Fibroblast of the conjunctiva (primary cell): ENCODE measurements around the gene XPO6.
"Not testable (repeated sequence)": the region's sequence is repeated elsewhere in the genome, so short reads cannot be mapped to it uniquely, and the experiment has no call there.

ENCODE experiments used
- DNase-seq: peaks from one replicate; pipeline ENCODE4 v3.0.0-alpha.2; 2010; ENCODE audit warnings: low read depth

Gene XPO6

DNA sequence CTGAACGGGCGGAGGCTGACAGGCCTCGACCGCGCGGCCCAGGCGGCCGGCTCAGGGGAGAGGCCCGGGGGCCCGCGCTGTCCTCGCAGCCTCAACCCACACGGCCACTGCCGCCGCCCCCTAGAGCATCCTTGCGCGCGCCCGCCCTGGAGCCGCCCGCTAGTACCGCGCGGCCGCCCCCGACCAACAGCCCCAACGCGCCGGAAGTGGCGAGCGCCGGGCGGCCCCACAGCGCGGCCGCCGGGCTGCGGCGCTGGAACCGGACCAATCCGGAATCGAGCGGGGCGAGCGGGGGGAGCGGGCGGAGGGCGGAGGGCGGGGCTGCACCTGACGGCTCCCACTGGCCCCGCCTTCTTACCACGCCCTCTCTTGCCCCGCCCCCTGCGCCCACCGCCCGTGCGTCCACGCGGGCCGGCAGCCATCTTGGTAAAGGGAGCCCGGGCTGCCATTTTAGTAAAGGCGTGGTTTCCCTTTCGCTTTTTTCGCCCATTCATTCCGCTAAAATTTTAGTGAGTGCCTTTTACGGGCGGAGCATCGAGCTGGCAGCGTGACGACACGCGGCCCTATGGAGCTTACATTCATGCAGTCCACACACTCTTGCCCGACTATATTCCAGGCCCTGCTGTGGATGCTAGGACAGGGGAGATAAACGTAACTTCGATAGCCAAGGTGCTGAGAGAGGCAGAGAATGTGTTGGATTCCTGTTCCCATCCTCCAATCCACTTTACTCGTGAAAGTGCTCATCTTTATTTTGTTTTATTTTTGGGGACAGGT lies at the start of gene XPO6:
TSS of gene XPO6 (minus strand) at position 208 of the 774 bp plus-strand sequence. CDS start 597 bp downstream, outside the sequence.
- peak; percentile 88 for DNase-seq

DNA sequence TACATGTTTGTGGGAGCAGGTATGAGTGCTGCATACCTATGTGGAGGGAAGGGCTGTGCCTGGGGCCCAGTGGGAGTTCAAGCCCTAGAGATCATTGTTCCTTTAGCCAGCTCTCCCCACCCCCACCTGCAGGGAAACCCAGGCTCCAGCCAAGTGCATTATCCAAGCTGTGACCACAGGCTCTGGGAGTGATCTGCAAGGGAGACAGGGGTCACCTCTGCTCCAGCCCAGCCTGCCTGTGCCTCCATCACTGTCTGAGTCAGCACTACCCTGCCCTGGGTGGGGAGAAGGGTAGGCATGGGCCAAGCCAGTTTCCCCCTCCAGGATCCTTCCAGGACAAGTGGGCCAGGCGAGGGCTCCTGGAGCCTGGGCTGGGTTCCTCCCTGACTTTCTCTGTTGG lies 48.4 kb upstream of the XPO6 start:
- no peak for DNase-seq

DNA sequence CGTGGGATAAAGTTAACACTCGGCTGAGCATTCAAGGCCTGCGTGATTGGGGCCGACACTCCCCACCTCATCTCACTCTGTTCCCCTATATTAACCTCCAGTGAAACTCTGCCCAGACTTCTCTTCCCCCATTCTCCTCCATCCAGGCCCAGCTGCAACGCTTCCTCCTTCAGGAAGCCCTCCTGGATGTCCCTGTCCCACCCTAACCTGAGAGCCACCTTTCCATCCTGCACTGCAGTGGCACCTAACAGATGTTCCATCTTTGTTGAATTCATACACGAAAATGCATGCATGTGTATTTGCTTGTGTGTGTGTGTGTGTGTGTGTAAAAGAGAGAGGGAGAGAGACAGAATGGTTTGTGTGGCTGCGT lies 48.0 kb upstream of the XPO6 start:
- DNase-seq: no peak

- DNase-seq: no peak
Measured at GRCh38 chr16:28259091-28259780, 47.5 kb upstream of the XPO6 start.

GRCh38 chr16:28258567-28258966 lies 46.8 kb upstream of the XPO6 start:
- DNase-seq: no peak

- no peak for DNase-seq
Measured at GRCh38 chr16:28257256-28257655, 45.5 kb upstream of the XPO6 start.

GRCh38 chr16:28255838-28256237 lies 44.1 kb upstream of the XPO6 start:
- no peak for DNase-seq

DNA sequence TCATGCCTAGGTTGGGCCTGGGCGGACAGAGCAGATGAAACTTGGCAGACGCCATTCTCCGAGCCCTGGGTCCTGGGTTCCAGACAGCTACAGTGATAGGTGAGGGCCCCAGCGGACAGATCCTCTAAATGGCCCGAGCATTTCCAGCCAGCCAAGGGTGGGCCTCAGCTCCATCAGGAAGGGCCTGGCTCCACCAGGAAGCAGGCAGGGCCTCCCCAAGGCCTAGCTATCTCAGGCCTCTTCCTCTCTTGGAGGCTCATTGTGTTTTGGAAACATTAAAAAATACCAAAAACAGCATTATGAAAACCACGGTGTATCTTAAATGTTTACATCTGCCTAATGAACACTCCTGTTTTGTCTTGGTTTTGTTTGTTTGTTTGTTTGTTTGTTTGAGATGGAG lies 42.4 kb upstream of the XPO6 start:
- DNase-seq: no peak

- no peak for DNase-seq
Measured at GRCh38 chr16:28250999-28251398, 39.2 kb upstream of the XPO6 start.

DNA sequence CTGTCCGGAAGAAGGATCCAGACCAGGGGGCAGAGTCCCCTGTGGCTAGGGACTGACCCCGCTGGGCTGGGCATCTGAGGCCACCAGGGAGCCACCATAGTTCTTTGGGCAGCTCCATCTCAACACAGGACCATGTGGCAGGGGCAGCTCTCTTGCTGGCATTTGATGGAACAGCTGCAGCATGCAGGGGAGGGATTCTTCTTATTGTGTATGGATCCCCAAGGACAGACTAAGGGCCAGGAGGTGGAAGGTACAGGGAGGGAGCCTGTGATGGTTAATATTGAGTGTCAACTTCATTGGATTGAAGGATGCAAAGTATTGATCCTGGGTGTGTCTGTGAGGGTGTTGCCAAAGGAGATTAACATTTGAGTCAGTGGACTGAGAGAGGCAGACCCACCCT lies 37.7 kb upstream of the XPO6 start:
- not testable (repeated sequence) for DNase-seq

DNA sequence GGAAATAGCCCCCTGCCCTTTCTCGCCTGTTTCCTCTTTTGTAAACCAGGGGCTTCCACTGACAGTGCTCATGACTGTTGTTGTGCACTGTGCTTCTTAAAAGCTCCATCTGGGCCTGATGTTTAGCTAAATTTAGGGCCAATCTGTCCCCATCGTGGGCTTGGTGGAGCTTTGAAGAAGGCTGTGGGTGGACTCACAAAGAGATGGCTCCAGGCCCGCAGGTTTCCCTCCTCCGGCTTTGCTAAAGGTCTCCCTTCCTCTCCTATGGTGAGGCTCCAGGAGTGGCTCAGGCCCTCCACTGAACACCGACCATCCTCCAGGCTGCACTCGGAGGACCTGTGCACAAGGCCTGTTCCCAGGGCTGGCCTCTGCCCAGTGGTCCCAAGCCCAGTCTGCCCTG lies 30.2 kb upstream of the XPO6 start:
- no peak for DNase-seq

GRCh38 chr16:28237754-28238357 lies 26.1 kb upstream of the XPO6 start:
- no peak for DNase-seq

GRCh38 chr16:28231763-28232162 lies 20.0 kb upstream of the XPO6 start:
- no peak for DNase-seq

DNA sequence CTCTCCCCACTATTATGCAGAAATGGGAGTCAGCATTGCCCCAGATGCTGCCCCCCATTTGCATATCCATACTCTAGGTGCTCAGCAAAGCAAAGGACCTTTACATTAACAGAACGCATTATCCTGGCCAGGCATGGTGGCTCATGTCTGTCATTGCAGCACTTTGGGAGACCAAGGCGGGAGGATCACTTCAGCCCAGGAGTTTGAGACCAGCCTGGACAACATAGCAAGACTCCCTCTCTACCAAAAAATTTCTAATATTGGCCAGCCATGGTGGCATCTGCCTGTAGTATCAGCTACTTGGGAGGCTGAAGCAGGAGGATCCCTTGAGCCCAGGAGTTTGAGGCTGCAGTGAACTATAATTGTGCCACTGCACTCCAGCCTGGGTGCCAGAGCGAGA lies 12.1 kb upstream of the XPO6 start:
- not testable (repeated sequence) for DNase-seq

GRCh38 chr16:28219777-28220176 lies 8.0 kb upstream of the XPO6 start:
- not testable (repeated sequence) for DNase-seq

DNA sequence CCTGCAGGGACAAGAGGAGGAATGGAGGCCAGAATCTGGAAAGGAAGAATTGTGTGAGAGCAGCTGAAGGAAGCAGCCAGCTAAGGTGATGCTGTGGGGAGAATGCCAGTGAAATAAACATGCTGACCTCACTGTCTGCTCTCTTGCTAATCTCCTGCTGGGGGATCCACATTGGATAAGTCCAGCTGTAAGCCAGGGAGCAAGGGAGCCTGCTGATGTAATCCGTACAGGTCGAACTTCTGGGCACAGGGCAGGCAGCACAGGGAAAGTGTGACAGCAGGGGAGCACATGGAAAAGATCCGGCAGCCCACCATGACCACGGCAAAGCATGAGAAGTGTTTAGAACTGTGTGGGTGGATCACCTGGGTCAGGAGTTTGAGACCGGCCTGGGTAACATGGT lies 7.5 kb upstream of the XPO6 start:
- DNase-seq: no peak

- DNase-seq: peak; percentile 30
Measured at GRCh38 chr16:28218109-28218508, 6.3 kb upstream of the XPO6 start.

GRCh38 chr16:28217326-28217725 lies 5.6 kb upstream of the XPO6 start:
- no peak for DNase-seq

DNA sequence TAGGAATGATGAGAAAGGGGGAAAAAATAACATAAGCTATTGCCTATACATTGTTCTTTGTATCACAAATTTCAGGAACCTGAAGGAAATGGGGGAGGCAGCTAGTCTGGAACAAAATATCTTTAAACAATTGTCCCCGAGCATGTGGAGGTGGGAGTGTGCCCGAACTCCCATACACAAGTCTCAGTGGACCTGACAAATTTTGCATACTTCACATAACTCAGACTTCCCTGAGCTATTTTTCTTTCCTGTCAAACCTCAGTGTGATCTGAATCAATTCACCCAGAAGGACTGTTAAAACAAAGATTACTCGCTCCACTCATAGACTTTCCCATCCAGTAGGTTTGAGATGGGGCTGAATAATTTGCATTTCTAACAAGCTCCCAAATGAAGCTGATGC lies 1.6 kb upstream of the XPO6 start:
- no peak for DNase-seq

- no peak for DNase-seq
Measured at GRCh38 chr16:28212532-28212873, 738 bp upstream of the XPO6 start.

GRCh38 chr16:28210979-28211588 lies 681 bp downstream of the XPO6 start:
- peak; percentile 42 for DNase-seq

- DNase-seq: no peak
Measured at GRCh38 chr16:28210264-28210663, 1.5 kb downstream of the XPO6 start.

- no peak for DNase-seq
Measured at GRCh38 chr16:28208824-28209223, 2.9 kb downstream of the XPO6 start.
